Measurements from ENCODE around the gene LIPN. TPM values are rescaled to one million over a fixed set of nuclear protein-coding genes. Genes with fewer than 3 reads are reported as not detected.

The LIPN gene
- total RNA-seq, 1 experiment from 2014 or later: not detected

GRCh38 chr10:88827671-88828070 is 67.9 kb downstream of the LIPN start:
- DNase-seq (ENCODE audit: low read depth): no peak

GRCh38 chr10:88828310-88828709 is 68.5 kb downstream of the LIPN start:
- no peak for DNase-seq (ENCODE audit: low read depth)

Other genes with a start within 250 kb of the LIPN start
- 22.5 and 22.8 TPM in 2 replicates for gene RNLS, start 176.7 kb upstream of the LIPN start, total RNA-seq (2014; rRNA removed; shearing (Covaris generic))
- not detected in 2 replicates for gene LIPJ, start 173.3 kb upstream of the LIPN start, total RNA-seq (2014; rRNA removed; shearing (Covaris generic))
- not detected in 2 replicates for gene LIPF, start 95.6 kb upstream of the LIPN start, total RNA-seq (2014; rRNA removed; shearing (Covaris generic))
- gene LIPK, start 53.8 kb upstream of the LIPN start, total RNA-seq (2014; rRNA removed; shearing (Covaris generic)): not detected in 2 replicates
- gene LIPM, start 42.7 kb downstream of the LIPN start, total RNA-seq (2014; rRNA removed; shearing (Covaris generic)): not detected in 2 replicates
- not detected in 2 replicates for gene ANKRD22, start 91.8 kb downstream of the LIPN start, total RNA-seq (2014; rRNA removed; shearing (Covaris generic))
- gene STAMBPL1, start 120.2 kb downstream of the LIPN start, total RNA-seq (2014; rRNA removed; shearing (Covaris generic)): 18.2 and 22.8 TPM in 2 replicates
- gene ACTA2, start 192.8 kb downstream of the LIPN start, total RNA-seq (2014; rRNA removed; shearing (Covaris generic)): 79.1 and 99.1 TPM in 2 replicates
- 11.5 and 21.2 TPM in 2 replicates for gene FAS, start 230.8 kb downstream of the LIPN start, total RNA-seq (2014; rRNA removed; shearing (Covaris generic))